AML-193 (cell line): Measurements from ENCODE around the gene PAQR7.

Experiments
- DNase-seq, 2 experiments: peaks; one replicate each; lab custom pipeline; 2025; lab: John Stamatoyannopoulos, UW

The PAQR7 gene

DNA sequence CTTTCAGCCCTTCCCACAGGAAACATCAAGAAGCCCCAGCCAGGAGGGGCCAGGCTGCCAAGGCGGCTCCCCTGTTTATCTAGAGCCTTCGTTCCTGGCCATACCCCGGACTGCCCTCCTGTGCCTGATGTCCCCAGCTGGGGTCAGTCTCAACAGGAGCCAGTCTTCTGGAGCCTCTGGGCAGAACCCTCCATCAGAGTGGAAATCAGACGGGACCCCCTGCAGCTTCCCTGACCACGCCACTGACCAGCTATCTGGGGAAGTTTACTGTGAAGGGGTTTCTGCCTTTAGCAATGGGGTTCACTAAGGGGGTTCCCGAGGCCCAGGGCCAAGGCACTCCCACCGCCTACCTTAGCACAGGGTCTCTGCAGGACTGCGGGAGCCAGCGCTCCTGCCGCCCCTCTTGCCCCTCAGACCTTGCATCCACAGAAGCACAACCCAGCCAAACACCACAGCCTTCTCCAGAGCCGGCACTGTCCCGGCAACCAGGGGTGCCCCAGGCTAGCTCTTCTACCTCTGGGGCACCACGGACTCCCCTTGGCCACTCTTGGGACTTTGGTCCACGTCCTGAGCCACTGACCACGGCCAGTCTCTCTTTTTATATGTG is 59.3 kb downstream of the PAQR7 start:
- no peak for DNase-seq

DNA sequence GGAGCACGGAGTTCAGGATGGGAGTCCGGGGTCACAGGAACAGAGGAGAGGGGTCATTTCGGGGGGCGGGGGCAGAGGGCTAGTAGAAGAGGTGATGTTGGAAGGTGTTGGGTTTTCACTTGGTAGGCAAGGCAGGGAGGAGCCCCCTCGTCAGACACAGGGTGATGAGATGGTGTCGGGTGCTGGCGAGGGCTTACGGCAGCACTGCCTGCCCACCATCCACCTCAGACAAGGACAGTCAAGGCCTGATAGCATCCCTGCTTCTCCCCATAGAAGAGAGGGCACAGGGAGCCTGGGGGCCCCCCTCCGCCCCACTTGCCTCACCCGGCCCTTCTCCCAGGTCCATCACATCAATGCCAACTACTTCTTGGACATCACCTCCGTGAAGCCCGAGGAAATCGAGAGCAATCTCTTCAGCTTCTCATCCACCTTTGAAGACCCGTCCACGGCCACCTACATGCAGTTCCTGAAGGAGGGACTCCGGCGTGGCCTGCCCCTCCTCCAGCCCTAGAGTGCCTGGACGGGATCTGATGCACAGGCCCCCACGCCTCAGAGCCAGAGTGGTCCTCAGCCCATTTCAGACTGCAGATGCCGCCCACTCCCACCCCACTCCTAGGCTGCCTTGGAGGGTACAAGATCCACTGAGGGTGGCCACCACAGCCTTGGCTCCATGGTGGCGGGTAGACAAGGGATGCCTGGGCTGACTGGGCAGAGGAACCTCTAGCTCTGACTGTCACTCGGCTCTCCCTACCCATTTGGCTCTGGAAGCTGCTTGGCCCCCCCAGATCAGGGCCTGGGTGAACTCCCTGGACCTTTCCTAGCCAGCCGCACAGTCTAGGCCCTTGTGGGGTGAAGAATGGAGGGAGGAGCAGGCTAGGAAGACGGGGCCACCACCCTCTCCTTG is 60.0 kb downstream of the PAQR7 start:
- DNase-seq = no peak

DNA sequence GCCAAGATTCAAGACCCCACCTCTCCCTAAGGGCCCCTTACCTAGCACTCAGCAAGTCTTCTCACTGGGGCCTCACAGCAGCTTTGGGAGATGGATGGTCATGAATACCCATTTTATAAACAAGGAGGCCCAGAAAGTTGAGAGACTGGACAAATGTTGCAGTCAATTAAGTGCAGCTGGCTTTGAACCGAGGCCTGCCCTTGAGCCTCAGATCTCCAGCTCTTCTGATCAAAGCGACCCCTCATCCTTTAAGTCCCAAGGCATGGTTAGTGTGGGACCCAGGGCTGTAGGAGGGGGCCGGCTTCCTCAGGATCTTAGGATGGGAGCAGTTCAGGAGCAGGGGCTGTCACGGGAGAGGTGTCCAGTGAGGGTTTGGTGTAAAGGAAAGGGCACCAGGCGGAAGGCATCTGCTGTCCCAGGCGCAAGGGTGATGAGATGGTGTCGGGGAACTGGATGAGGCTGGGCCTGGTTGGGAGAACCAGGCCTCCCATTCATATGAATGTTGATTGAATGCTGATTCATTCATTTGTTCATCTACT is 60.9 kb downstream of the PAQR7 start:
- no peak for DNase-seq

DNA sequence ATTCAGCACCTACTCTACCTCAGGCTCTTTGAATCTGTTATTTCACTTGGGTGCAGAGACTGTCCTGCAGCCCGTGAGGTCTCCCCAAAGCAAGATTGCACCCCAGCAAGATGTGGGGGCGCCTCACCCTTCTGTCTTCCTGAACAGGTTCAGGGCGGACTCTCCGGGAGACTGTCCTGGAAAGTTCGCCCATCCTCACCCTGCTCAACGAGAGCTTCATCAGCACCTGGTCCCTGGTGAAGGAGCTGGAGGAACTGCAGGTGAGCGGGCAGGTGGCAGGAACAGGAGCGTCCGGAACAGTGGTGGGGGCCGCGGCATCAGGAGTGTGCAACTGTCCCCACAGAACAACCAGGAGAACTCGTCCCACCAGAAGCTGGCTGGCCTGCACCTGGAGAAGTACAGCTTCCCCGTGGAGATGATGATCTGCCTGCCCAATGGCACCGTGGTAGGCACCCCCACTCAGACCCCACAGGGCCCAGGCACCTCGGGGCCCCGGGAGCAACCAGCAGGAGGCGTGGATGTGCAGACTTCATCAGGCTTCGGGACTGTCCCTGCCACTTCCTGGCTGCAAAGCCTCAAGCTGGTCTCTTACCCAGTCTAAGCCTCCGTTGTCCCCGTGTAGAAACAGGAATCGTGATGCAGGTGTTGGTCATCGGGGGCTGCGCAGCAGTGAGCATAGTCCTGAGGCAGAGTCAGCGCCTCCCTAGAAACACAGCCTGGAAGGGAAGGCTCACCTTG is 61.6 kb downstream of the PAQR7 start:
- DNase-seq = no peak

DNA sequence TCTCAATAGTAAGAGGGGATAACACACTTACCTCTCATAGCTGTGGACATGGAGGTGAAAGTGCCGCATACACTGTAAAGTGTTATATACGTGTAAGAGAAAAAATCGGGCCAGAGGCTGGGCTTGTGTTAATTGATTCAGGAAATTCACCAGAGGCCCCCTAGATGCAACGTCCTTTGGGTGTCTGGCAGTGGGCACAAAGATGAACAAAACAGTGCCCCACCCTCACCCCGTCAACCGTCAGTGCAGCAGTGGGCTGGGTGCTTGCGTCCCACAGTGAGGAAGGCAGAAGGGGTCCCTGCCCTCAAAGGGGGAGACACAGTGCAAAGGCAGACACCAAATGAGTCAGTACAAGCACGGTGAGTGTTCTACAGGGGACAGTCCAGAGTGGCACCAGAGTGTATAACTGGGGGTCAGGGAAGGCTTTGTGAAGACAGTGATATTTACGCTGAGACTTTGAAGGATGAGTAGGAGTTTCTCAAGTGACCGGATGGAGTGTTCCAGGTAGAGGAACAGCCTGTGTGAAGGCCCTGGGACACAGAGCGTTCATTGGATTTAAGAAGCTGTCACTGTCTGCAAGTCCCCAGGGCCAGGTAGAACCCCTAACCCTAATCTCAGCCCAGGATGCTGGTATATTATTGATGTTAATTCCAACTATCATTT is 62.3 kb downstream of the PAQR7 start:
- DNase-seq = no peak
